ENCODE measurements around the gene PDLIM1. TPM values are rescaled to one million over a fixed set of nuclear protein-coding genes. Genes with fewer than 3 reads are reported as not detected.

The PDLIM1 gene
- total RNA-seq, 1 experiment from 2014 or later = 67.4 TPM

DNA sequence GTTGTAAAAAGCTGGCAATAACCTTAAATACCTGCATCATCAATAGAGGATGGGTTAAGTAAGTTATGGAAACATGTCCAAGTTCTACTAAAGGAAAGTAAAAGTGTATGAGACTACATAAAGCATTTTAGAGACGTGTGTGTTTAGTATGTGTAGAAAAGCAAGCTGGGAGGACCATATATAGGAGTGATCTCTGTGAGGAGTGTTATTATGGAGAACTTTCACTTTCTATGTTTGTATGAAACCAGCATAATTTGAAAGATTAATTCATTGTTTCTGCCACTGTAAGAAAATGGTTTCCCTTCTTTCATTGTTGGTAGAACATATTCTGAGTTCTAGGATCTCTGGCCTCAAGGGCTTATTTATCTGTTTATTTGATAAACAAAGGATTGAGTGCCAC is 19.2 kb upstream of the PDLIM1 start:
- no TSS peak for BruUV-seq (replicated peaks)

More for the DNA sequence above, 19.2 kb upstream of the PDLIM1 start:
- Histone ChIP-seq H3K9me3 (ENCODE audit: control insufficient read depth in 1 of 2, insufficient read depth in 1 of 2, low read depth in 1 of 2, low read length in 2 of 2) (no peaks in the 10 kb centered on the region), H3K27ac (ENCODE audit: low read depth, low read length) (no peak overlapping the region), H3K36me3 (ENCODE audit: control insufficient read depth in 1 of 2, insufficient read depth in 2 of 2, low read length in 2 of 2) (no peaks in the 10 kb centered on the region), H2AFZ (ENCODE audit: low read depth, low read length, poor library complexity, severe bottlenecking) (no peak overlapping the region), H3K9me2 (ENCODE audit: insufficient read depth) (no peaks in the 10 kb centered on the region), H3K4me2 (ENCODE audit: low read length) (no peak overlapping the region), H3K9ac (ENCODE audit: low read length) (no peak overlapping the region), H3K27me3 (ENCODE audit: insufficient read depth, low read length) (peaks cover 79% of the 10 kb centered on the region), H3K4me3 (replicated peaks in 1 of 2; ENCODE audit: low read depth in 1 of 2, low read length in 2 of 2) (no peak overlapping the region), H3K4me1 (ENCODE audit: control insufficient read depth in 1 of 2, insufficient read depth in 2 of 2, low read length in 2 of 2) (peaks cover 26 to 28% of the 10 kb centered on the region in 2 experiments), H3K79me2 (ENCODE audit: insufficient read depth, low read length) (no peaks in the 10 kb centered on the region), H4K20me1 (ENCODE audit: insufficient read depth) (peaks cover 4% of the 10 kb centered on the region; the same call in 1 of the 2 replicates)
- ATAC-seq (no peak), DNase-seq (ENCODE audit: low read depth, low spot score) (no peak)
- POLR2A ChIA-PET = no interaction called here
- intact Hi-C loops (cut with micrococcal nuclease) = no loop called here
- CTCF ChIA-PET = no interaction called here
- TF ChIP-seq CEBPB (IDR thresholded peaks at IDR 0.05; ENCODE audit: low read depth) (no peak), POLR2AphosphoS5 (IDR thresholded peaks at IDR 0.05; ENCODE audit: low read depth, low read length) (no peak), SIN3A (IDR thresholded peaks at IDR 0.05; ENCODE audit: low read depth) (no peak), POLR2A (IDR thresholded peaks at IDR 0.05; ENCODE audit: borderline replicate concordance, extremely low read depth, insufficient read depth, insufficient read length) (no peak), EGR1 (IDR thresholded peaks at IDR 0.05; ENCODE audit: low read depth) (no peak), ATF3 (IDR thresholded peaks at IDR 0.05) (no peak), CTCF (IDR thresholded peaks at IDR 0.05 in 2 of 3, conservative IDR thresholded peaks at IDR 0.05 in 1 of 3; ENCODE audit: borderline replicate concordance in 1 of 3, insufficient read depth in 1 of 3, low read depth in 2 of 3, low read length in 2 of 3) (no peak), EZH2phosphoT487 (IDR thresholded peaks at IDR 0.05; ENCODE audit: borderline replicate concordance) (no peak), TCF7L2 (IDR thresholded peaks at IDR 0.05; ENCODE audit: borderline replicate concordance, extremely low read depth, insufficient read depth, insufficient read length) (no peak), RAD21 (IDR thresholded peaks at IDR 0.05; ENCODE audit: low read depth) (no peak), EZH2 (IDR thresholded peaks at IDR 0.05) (no peak)
- TF ChIP-seq, protein P1, sequence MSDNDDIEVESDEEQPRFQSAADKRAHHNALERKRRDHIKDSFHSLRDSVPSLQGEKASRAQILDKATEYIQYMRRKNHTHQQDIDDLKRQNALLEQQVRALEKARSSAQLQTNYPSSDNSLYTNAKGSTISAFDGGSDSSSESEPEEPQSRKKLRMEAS (IDR thresholded peaks at IDR 0.05) = no peak
- RAD21 ChIA-PET (ENCODE audit: low non-redundant PET in 1 of 2, low total read pairs in 2 of 2, uncharacterized antibody in 2 of 2, unreplicated experiment in 2 of 2) = no interaction called here

Measured in HCT116 (cell line).